Lower lobe of right lung (tissue), 2 donors: ENCODE measurements around the gene FAM114A2. TPM values are rescaled to one million over a fixed set of nuclear protein-coding genes. Genes with fewer than 3 reads are reported as not detected.

Experiments
- ATAC-seq, 2 donors: fragments of 200-7000 bp; cut with Tn5 transposase; one replicate each; pipeline ENCODE4 v1.9.1; 2020 to 2022; ENCODE audit warnings: mild to moderate bottlenecking in 2 of 2, moderate library complexity in 2 of 2
- DNase-seq: peaks from one replicate; pipeline ENCODE4 v3.0.0-alpha.2; 2020
- H3K27ac ChIP-seq: fragments of 200-600 bp; one replicate; pipeline ENCODE4 v1.8.0; 2022
- H3K27me3 ChIP-seq: fragments of 200-600 bp; one replicate; pipeline ENCODE4 v1.8.0; 2022; ENCODE audit warnings: low read depth
- H3K36me3 ChIP-seq: fragments of 200-600 bp; one replicate; pipeline ENCODE4 v1.8.0; 2022; ENCODE audit warnings: mild to moderate bottlenecking
- H3K4me1 ChIP-seq: fragments of 200-600 bp; one replicate; pipeline ENCODE4 v1.8.0; 2022
- H3K4me3 ChIP-seq: fragments of 200-600 bp; one replicate; pipeline ENCODE4 v1.8.0; 2022; ENCODE audit warnings: mild to moderate bottlenecking
- H3K9me3 ChIP-seq: fragments of 200-600 bp; one replicate; pipeline ENCODE4 v1.8.0; 2022
- CTCF ChIP-seq: fragments of 200-600 bp; IDR thresholded peaks from one replicate; pipeline ENCODE4 v1.8.0; 2022; ENCODE audit warnings: antibody characterized with exemption, mild to moderate bottlenecking
- intact Hi-C: fragments of 100-400 bp; cut with DNase I; formaldehyde crosslinking; loops from one replicate; pipeline ENCODE4 v1.11.0; 2022
- total RNA-seq: library from RNA; stranded (reverse); fragmentation: NEBNext Ultra II Directional; extraction: Animal tissue kit (Norgen Biotek cat#: 25700); gene quantifications from one replicate; pipeline ENCODE4 v1.2.1, GENCODE V29; 2021
- donor health status: DM: no; HTN: yes; CAD: no; lungs with severe emphysema.

FAM114A2 gene
- total RNA-seq, 1 donor from 2014 or later: 39.6 TPM

- ATAC-seq: peak; percentile 6 to 59
- H3K4me3 ChIP-seq: no peak overlapping the region
- no peaks in the 10 kb centered on the region for H3K4me1 ChIP-seq
- no peak overlapping the region for H3K27ac ChIP-seq
- H3K9me3 ChIP-seq: no peaks in the 10 kb centered on the region
- no peaks in the 10 kb centered on the region for H3K36me3 ChIP-seq
- DNase-seq: no peak
- H3K27me3 ChIP-seq: no peaks in the 10 kb centered on the region
- peak; percentile 70 for TF ChIP-seq CTCF
- intact Hi-C loops: no loop called here
Observed at GRCh38 chr5:153974131-153974812, 64.4 kb downstream of the FAM114A2 start.

DNA sequence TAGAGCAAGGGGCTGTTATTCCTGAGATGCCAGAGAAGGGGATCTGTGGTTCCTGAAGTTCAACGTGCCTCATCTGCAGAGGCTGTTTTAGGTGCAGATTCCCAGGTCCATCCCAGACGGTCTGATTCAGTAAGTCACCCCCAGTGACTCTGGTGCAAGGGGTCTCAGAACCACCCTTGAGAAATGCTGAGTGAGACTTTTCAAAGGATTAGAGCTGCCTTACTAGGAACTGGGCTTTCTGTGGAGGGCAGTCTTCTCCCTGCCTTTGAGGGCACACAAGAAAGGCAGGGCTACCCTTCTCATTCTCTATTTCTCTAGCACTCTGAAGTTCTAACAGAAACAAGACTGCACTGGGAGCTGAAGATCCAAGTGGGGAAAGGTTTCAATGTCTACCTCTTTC, 66.5 kb downstream of the FAM114A2 start:
- no peak overlapping the region for H3K4me3 ChIP-seq
- intact Hi-C loops: no loop called here
- ATAC-seq: no peak

GRCh38 chr5:153970496-153970895, 68.2 kb downstream of the FAM114A2 start:
- Histone ChIP-seq H3K4me3 (no peak overlapping the region), H3K27me3 (no peaks in the 10 kb centered on the region), H3K4me1 (no peaks in the 10 kb centered on the region), H3K27ac (no peak overlapping the region), H3K36me3 (no peaks in the 10 kb centered on the region), H3K9me3 (no peaks in the 10 kb centered on the region)
- no peak for TF ChIP-seq CTCF
- DNase-seq (no peak), ATAC-seq (no peak)
- intact Hi-C loops: no loop called here

More for the DNA sequence above, 66.5 kb downstream of the FAM114A2 start:
- Histone ChIP-seq H3K27ac (no peak overlapping the region), H3K27me3 (no peaks in the 10 kb centered on the region), H3K9me3 (no peaks in the 10 kb centered on the region), H3K36me3 (no peaks in the 10 kb centered on the region), H3K4me1 (no peaks in the 10 kb centered on the region)
- DNase-seq: no peak
- no peak for TF ChIP-seq CTCF

DNA sequence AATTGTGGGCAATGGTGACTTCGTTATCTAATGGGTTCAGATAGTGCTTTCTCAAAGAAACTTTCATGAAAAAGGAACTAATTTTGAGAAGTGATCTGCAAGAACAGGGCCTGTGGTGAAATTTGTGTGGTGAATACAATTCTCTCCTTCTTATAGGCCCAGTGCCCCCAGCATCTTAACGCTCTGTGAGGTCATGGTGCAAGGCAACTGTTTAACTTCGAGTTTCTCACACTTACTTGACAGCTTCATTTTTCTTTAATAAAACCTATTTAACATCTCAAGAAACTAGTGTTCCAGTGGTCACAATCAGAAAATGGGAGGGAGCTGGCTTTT, 69.2 kb downstream of the FAM114A2 start:
- no peaks in the 10 kb centered on the region for H3K9me3 ChIP-seq
- no peak overlapping the region for H3K4me3 ChIP-seq
- H3K27ac ChIP-seq: no peak overlapping the region
- no peaks in the 10 kb centered on the region for H3K4me1 ChIP-seq
- H3K36me3 ChIP-seq: no peaks in the 10 kb centered on the region
- ATAC-seq (no peak), DNase-seq (no peak)
- no peak for TF ChIP-seq CTCF
- intact Hi-C loops: loop anchor here (10.0 kb wide), 1 partner anchor 475 kb away; the partner anchor contains the start of gene GRIA1
- H3K27me3 ChIP-seq: no peaks in the 10 kb centered on the region

DNA sequence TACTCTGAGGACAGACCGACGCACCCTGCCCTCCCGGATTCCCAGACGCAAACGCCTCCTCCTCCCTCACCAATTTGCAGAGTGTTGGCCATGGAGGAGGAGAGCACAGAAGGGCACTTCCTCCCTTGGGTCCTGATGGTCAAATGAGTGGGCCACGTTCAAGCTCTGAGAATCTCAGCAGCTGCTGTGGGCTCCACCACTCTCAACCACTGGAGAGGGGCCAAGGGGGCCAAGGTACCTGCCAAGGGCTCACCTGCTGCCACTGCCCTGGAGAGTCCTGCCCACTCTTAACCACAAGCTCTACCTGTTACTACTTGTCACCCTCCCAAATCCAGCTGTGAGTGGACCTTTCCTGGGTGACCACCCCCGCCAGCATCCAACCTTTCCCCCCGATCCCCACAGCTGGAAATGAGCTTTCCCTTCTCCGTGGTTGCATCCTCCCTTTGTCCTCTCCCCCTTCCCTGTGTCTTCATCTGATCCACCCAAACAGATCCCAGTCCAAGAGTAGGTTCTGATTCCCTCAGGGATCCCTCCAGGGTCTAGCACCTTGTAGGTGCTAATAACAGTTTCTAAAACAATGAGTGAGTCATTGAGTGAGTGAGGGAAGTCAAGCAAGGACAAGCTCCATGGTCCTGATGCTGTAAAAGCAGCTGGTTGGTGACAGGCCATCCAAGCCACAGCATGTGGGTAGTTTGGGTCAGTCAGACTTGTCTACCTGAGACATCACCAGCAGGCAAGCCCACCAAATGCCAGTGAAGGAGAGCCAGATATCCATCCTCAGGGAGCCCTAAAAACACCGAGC, 69.7 kb downstream of the FAM114A2 start:
- TF ChIP-seq CTCF: no peak
- no peaks in the 10 kb centered on the region for H3K36me3 ChIP-seq
- ATAC-seq (no peak), DNase-seq (no peak)
- H3K4me3 ChIP-seq: no peak overlapping the region
- no peak overlapping the region for H3K27ac ChIP-seq
- no peaks in the 10 kb centered on the region for H3K4me1 ChIP-seq
- no peaks in the 10 kb centered on the region for H3K27me3 ChIP-seq
- intact Hi-C loops: loop anchor here (10.0 kb wide), 1 partner anchor 474 kb away; the partner anchor contains the start of gene GRIA1
- no peaks in the 10 kb centered on the region for H3K9me3 ChIP-seq
